Esophagus squamous epithelium (tissue), 4 donors: ENCODE data around the gene KSR1.

Source experiments
- CTCF ChIP-seq, 6 experiments: fragments of 450-650 bp in 4 of 6; fragments of 200-600 bp in 2 of 6; sonication (generic) in 2 of 6; IDR thresholded peaks; one replicate each; pipeline ENCODE4 v1.5.1; 2016 to 2019; ENCODE audit warnings: antibody characterized with exemption in 6 of 6, mild to moderate bottlenecking in 4 of 6, moderate library complexity in 4 of 6
- POLR2A ChIP-seq, 4 donors: fragments of 450-650 bp; IDR thresholded peaks; one replicate each; pipeline ENCODE4 v1.6.1; 2017; ENCODE audit warnings: antibody characterized with exemption in 4 of 4, mild to moderate bottlenecking in 4 of 4, moderate library complexity in 3 of 4

- TF ChIP-seq CTCF (IDR thresholded peaks at IDR 0.05) (no peak), POLR2A (IDR thresholded peaks at IDR 0.05) (no peak)
Measured at GRCh38 chr17:27600471-27600870, 144.2 kb downstream of the KSR1 start.
